ENCODE data around the gene MFN2. TPM values are rescaled to one million over a fixed set of nuclear protein-coding genes. Genes with fewer than 3 reads are reported as not detected.

The MFN2 gene
- total RNA-seq, 6 donors from 2014 or later: 40.9 to 80.6 (median 71.0) TPM

DNA sequence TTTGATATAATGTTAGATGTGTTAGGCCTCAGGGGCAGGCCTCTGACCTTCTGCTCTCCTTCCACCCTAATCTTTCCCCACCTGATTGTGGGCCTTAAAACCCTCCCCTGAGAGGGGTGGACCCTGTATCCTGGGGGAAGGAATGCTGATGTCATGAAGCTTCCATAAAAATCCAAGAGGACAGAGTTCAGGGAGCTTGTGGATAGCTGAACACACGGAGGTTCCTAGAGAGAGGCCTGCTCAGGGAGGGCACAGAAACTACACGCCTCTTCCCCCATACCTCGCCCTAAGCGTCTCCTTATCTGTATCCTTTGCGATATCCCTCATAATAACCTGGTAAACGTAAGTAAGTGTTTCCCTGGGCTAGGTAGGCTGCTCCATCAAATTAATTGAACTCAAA is 4.3 kb downstream of the MFN2 start:
- no peaks in the 10 kb centered on the region for H3K27me3 ChIP-seq
- TF ChIP-seq, protein P1, sequence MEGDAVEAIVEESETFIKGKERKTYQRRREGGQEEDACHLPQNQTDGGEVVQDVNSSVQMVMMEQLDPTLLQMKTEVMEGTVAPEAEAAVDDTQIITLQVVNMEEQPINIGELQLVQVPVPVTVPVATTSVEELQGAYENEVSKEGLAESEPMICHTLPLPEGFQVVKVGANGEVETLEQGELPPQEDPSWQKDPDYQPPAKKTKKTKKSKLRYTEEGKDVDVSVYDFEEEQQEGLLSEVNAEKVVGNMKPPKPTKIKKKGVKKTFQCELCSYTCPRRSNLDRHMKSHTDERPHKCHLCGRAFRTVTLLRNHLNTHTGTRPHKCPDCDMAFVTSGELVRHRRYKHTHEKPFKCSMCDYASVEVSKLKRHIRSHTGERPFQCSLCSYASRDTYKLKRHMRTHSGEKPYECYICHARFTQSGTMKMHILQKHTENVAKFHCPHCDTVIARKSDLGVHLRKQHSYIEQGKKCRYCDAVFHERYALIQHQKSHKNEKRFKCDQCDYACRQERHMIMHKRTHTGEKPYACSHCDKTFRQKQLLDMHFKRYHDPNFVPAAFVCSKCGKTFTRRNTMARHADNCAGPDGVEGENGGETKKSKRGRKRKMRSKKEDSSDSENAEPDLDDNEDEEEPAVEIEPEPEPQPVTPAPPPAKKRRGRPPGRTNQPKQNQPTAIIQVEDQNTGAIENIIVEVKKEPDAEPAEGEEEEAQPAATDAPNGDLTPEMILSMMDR (IDR thresholded peaks at IDR 0.05): no peak
- peak overlapping the region in 3 of 4 donors; percentile 61 to 81 (median 64) for H3K27ac ChIP-seq
- no peaks in the 10 kb centered on the region for H3K9me3 ChIP-seq
- H3K4me1 ChIP-seq: peaks cover 19 to 45% (median 31%) of the 10 kb centered on the region in 4 donors
- DNase-seq (no peak), ATAC-seq (ENCODE audit: low FRiP score in 2 of 2) (no peak)
- H3K36me3 ChIP-seq: peaks cover 5 to 60% (median 30%) of the 10 kb centered on the region in 4 donors
- WGBS, 2 donors: 90 to 94% methylated on average over 6 of the region's 6 CpGs
- H3K4me3 ChIP-seq: no peak overlapping the region

DNA sequence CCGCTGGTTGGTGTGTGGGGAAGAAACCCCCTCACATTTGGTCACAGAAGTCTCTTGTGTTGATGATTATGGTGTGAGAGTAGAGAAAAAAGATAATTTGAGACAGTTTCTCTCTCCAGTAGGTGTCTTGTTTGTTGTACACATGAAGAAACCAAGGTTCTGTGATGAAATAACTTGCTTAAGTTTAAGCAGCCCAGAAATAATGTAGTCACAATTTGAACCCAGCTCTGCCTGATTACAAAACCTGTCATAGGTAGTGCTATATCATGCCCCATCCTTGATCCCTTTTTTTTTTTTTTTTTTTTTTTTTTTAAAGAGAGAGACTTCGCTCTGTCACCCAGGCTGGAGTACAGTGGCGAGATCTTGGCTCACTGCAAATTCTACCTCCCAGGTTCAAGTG is 4.9 kb downstream of the MFN2 start:
- H3K9me3 ChIP-seq: no peaks in the 10 kb centered on the region
- peak overlapping the region; percentile 67 to 86 (median 80) for H3K27ac ChIP-seq
- 87 to 91% methylated on average over 2 to 3 of the region's 3 CpGs for WGBS, 2 donors
- no peaks in the 10 kb centered on the region for H3K27me3 ChIP-seq
- ATAC-seq (ENCODE audit: low FRiP score in 2 of 2) (no peak), DNase-seq (no peak)
- no peak for TF ChIP-seq POLR2A (IDR thresholded peaks at IDR 0.05)
- TF ChIP-seq POLR2AphosphoS5 (IDR thresholded peaks at IDR 0.05): no peak
- TF ChIP-seq EP300 (IDR thresholded peaks at IDR 0.05): no peak
- TF ChIP-seq, protein P1 (IDR thresholded peaks at IDR 0.05): no peak
- peaks cover 10 to 66% (median 36%) of the 10 kb centered on the region in 4 donors for H3K36me3 ChIP-seq
- H3K4me3 ChIP-seq: no peak overlapping the region
- peaks cover 20 to 48% (median 33%) of the 10 kb centered on the region in 4 donors for H3K4me1 ChIP-seq

DNA sequence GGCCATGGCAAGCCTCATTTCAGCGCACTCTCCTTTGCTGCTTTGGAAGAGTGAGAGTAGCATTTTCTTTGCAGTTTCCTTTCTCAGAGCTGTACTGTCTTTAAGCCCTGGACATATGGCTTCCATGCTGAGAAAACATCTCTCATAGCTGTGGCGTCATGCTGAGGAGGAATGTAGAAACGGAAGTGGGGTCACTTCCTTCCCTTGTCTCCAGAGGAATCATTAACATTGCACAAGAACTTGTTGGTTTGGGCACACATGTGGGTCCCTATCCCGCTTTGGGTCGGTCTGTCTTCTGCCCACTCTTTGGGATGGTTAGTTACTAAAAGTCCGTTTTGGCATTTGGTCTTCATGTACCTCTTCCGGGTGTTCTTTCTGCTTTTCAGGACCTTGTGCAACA is 5.6 kb downstream of the MFN2 start:
- H3K27ac ChIP-seq: peak overlapping the region; percentile 67 to 86 (median 80)
- H3K36me3 ChIP-seq: peaks cover 14 to 72% (median 41%) of the 10 kb centered on the region in 4 donors
- WGBS, 2 donors: 58 to 68% methylated on average over 7 of the region's 7 CpGs
- DNase-seq (no peak), ATAC-seq (ENCODE audit: low FRiP score in 2 of 2) (peak in 1 of 2 donors; percentile 55)
- no peaks in the 10 kb centered on the region for H3K27me3 ChIP-seq
- no peaks in the 10 kb centered on the region for H3K9me3 ChIP-seq
- H3K4me1 ChIP-seq: peaks cover 24 to 50% (median 31%) of the 10 kb centered on the region in 4 donors
- TF ChIP-seq EP300 (IDR thresholded peaks at IDR 0.05): no peak
- peak; percentile 24 to 82 for TF ChIP-seq POLR2AphosphoS5 (IDR thresholded peaks at IDR 0.05)
- no peak overlapping the region for H3K4me3 ChIP-seq

DNA sequence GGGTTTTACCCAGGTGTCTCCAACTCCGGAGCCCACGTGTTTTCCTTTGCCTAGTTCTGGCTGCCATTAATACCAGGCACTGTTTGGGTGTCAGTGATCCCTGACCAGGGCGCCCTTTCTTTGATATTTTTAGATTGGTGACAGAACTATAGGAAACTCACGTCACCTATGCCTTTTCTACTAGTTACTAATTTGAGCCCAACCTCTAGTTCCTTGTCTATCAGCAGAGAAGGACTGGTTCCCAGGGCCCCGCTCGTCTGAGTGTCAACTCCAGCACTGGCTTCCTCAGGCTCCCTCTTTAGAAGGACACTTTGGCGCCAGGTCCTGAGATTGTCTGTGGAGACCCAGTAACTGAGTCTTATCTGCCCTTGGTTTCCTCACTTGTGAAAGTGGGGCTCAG is 9.4 kb downstream of the MFN2 start:
- no peak for ATAC-seq (ENCODE audit: low FRiP score in 2 of 2)
- H3K27ac ChIP-seq: peak overlapping the region; percentile 65 to 79 (median 68)
- H3K27me3 ChIP-seq: no peaks in the 10 kb centered on the region
- peaks cover 14 to 32% (median 20%) of the 10 kb centered on the region in 4 donors for H3K4me1 ChIP-seq
- no peaks in the 10 kb centered on the region for H3K9me3 ChIP-seq
- H3K4me3 ChIP-seq: no peak overlapping the region
- peaks cover 22 to 81% (median 50%) of the 10 kb centered on the region in 4 donors for H3K36me3 ChIP-seq
- 92 to 97% methylated on average over 7 of the region's 7 CpGs for WGBS, 2 donors
- TF ChIP-seq POLR2A (IDR thresholded peaks at IDR 0.05) (no peak), EP300 (IDR thresholded peaks at IDR 0.05) (no peak), POLR2AphosphoS5 (IDR thresholded peaks at IDR 0.05) (no peak)
- TF ChIP-seq, protein P1 (IDR thresholded peaks at IDR 0.05): no peak
- no peak for DNase-seq

DNA sequence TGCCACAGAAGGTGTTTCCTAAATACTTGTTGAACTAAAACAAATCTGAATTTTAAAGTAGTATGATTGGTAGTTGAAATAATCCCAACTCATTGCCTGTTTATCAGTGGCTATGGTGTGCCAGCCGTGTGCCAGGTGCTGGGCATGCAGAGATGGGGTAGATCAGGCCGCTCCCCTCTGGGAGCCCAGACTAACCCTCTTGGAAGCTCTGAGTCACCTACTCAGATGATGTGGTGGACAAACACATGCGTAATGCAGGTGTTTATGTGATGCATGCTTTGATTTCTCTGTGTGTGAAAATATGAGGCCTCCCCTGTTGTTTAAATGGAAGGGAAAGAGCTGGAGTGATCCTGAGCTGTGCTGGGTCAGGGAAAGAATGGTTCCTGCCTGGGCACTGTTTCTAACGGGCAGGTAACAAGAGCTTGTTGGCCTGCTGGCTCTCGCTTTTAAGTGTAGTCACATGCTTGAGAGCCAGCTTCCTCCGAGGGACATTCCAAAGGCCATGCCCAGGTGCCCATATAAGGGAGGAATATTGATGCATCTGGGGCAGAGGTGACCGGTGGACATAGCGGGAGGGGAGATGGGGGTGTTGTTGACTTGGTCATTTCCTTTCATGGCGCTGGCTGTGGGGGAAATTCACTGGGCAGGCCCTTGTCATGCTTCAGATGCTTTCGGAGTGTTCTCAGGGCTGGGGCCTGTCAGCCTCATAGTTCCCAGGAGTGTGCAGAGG is 10.2 kb downstream of the MFN2 start:
- Histone ChIP-seq H3K4me1 (peaks cover 11 to 28% (median 17%) of the 10 kb centered on the region in 4 donors), H3K4me3 (no peak overlapping the region), H3K36me3 (peaks cover 24 to 83% (median 54%) of the 10 kb centered on the region in 4 donors), H3K9me3 (no peaks in the 10 kb centered on the region), H3K27me3 (no peaks in the 10 kb centered on the region), H3K27ac (peak overlapping the region; percentile 65 to 79 (median 71))
- ATAC-seq (ENCODE audit: low FRiP score in 2 of 2) (peak; percentile 61 to 86), DNase-seq (peak in 1 of 2 donors; percentile 73)
- 55 to 63% methylated on average over 9 to 10 of the region's 10 CpGs for WGBS, 2 donors
- no peak for TF ChIP-seq POLR2AphosphoS5 (IDR thresholded peaks at IDR 0.05)
- TF ChIP-seq, protein P1 (IDR thresholded peaks at IDR 0.05): no peak
- TF ChIP-seq POLR2A (IDR thresholded peaks at IDR 0.05): no peak
- TF ChIP-seq EP300 (IDR thresholded peaks at IDR 0.05): no peak
